HUES48 (cell line): ENCODE data around the gene SH3GL1.
"Not testable (repeated sequence)": the region's sequence is repeated elsewhere in the genome, so short reads cannot be mapped to it uniquely, and the experiment has no call there.

Experiments used
- H3K27ac ChIP-seq: one replicate; pipeline ENCODE4 v1.7.0; 2013; ENCODE audit warnings: low read depth, low read length, inconsistent platforms
- H3K27me3 ChIP-seq: 2 replicates; pipeline ENCODE4 v1.6.1; 2013; ENCODE audit warnings: mild to moderate bottlenecking, low read length; ENCODE audit not compliant: control insufficient read depth, insufficient read depth
- H3K36me3 ChIP-seq: 2 replicates; pipeline ENCODE4 v1.6.1; 2013; ENCODE audit warnings: low read length; ENCODE audit not compliant: control insufficient read depth, insufficient read depth
- H3K4me1 ChIP-seq: 2 replicates; pipeline ENCODE4 v1.6.1; 2013; ENCODE audit warnings: mild to moderate bottlenecking, low read length; ENCODE audit not compliant: control insufficient read depth, insufficient read depth
- H3K4me3 ChIP-seq: 2 replicates; pipeline ENCODE4 v1.5.1; 2013; ENCODE audit warnings: mild to moderate bottlenecking, low read depth, low read length
- H3K9ac ChIP-seq: 2 replicates; pipeline ENCODE4 v1.6.1; 2013; ENCODE audit warnings: mild to moderate bottlenecking, low read depth, low read length, moderate library complexity
- H3K9me3 ChIP-seq: 2 replicates; pipeline ENCODE4 v1.6.1; 2013; ENCODE audit warnings: low read length; ENCODE audit not compliant: control insufficient read depth, insufficient read depth

The SH3GL1 gene

GRCh38 chr19:4360081-4360569 lies 40.2 kb downstream of the SH3GL1 start:
- Histone ChIP-seq H3K27ac (peak overlapping the region; percentile 17), H3K9ac (no peak overlapping the region), H3K27me3 (no peaks in the 10 kb centered on the region), H3K9me3 (no peaks in the 10 kb centered on the region), H3K4me1 (0 out of 2 replicates have a peak, but pooled peaks cover 2% of the 10 kb centered on the region), H3K4me3 (no peak overlapping the region), H3K36me3 (peaks cover 63% of the 10 kb centered on the region)

GRCh38 chr19:4359627-4360000 lies 40.7 kb downstream of the SH3GL1 start:
- Histone ChIP-seq H3K4me1 (0 out of 2 replicates have a peak, but pooled peaks cover 2% of the 10 kb centered on the region), H3K4me3 (no peak overlapping the region), H3K27ac (no peak overlapping the region), H3K27me3 (no peaks in the 10 kb centered on the region), H3K9ac (no peak overlapping the region), H3K36me3 (peaks cover 60% of the 10 kb centered on the region), H3K9me3 (no peaks in the 10 kb centered on the region)

DNA sequence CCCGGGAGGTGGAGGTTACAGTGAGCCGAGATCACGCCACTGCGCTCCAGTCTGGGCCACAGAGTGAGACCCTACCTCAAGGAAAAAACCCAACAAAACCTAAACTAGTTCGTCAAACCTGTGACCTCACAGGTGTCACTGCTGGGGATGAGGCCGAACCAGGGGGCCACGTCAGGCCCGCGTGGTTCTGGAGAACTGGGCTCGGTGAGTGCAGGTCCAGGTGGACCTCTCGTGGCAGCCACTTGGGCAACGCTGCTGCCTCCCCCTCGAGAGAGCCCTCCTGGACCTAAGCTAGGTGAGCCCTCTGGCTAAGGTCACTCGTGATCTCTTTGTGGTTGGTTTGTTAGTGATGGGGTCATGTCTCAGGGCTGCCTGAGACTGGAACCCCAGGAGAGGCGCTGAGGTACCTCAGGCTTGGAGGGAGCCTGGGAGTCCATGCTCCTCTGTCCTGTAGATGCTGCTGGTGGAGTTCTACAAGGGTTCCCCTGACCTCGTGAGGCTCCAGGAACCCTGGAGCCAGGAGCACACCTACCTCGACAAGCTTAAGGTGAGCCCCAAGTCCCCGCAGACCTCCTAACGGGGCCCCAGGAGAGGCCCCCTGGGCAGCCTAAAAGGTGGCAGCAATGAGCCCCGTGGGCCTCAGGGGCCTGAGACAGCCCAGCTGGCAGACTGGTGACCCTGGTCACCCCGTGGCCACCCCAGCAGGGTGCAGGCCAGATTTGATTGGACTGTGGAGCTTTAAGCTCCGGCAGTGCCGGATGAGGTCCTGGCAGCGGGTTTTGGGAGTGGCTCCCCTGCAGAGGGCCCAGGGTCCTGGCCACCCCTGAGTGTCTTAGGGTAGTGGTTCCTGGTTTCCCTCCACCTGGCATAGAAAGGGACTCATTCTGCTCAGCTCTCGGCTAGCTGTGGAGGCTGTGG lies 41.4 kb downstream of the SH3GL1 start:
- Histone ChIP-seq H3K27me3 (no peaks in the 10 kb centered on the region), H3K36me3 (peaks cover 61% of the 10 kb centered on the region), H3K9me3 (no peaks in the 10 kb centered on the region), H3K27ac (no peak overlapping the region), H3K4me1 (0 out of 2 replicates have a peak, but pooled peaks cover 2% of the 10 kb centered on the region), H3K4me3 (no peak overlapping the region), H3K9ac (no peak overlapping the region)

- no peak overlapping the region for H3K27ac ChIP-seq
- no peaks in the 10 kb centered on the region for H3K27me3 ChIP-seq
- H3K4me3 ChIP-seq = no peak overlapping the region
- peaks cover 57% of the 10 kb centered on the region for H3K36me3 ChIP-seq
- no peak overlapping the region for H3K9ac ChIP-seq
- no peaks in the 10 kb centered on the region for H3K9me3 ChIP-seq
- H3K4me1 ChIP-seq = 0 out of 2 replicates have a peak, but pooled peaks cover 2% of the 10 kb centered on the region
Measured at GRCh38 chr19:4357921-4358326, 42.4 kb downstream of the SH3GL1 start.

DNA sequence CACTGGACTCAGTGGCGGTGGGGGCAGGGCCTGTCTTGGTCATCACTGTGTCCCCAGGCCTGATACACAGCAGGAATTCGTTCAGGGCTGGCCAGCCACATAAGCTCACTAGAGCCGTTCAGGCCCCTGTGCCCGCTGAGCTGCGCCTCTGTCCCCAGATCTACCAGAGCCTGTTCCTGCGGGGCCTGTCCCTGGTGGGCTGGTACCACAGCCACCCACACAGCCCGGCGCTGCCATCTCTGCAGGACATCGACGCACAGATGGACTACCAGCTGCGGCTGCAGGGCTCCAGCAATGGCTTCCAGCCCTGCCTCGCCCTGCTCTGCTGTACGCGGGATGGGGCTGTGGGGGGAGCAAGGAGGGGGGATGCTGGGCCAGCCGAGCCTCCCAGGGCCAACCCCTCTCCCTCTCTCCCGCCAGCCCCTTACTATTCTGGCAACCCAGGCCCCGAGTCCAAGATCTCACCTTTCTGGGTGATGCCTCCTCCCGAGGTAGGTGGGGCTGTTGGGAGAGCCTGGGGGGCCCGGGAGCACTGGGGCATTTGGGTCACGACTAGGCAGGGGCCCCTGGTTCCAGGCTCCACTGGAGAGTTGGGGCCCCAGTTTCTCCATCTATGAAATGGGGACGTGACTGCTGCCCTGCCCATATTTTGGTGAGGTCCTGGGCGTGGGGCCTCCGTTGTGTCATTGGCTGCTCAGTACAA lies 43.1 kb downstream of the SH3GL1 start:
- no peaks in the 10 kb centered on the region for H3K27me3 ChIP-seq
- no peak overlapping the region for H3K9ac ChIP-seq
- no peak overlapping the region for H3K27ac ChIP-seq
- 0 out of 2 replicates have a peak, but pooled peaks cover 2% of the 10 kb centered on the region for H3K4me1 ChIP-seq
- H3K4me3 ChIP-seq = no peak overlapping the region
- H3K9me3 ChIP-seq = no peaks in the 10 kb centered on the region
- peaks cover 50% of the 10 kb centered on the region for H3K36me3 ChIP-seq

- no peak overlapping the region for H3K27ac ChIP-seq
- peaks cover 40% of the 10 kb centered on the region for H3K36me3 ChIP-seq
- no peak overlapping the region for H3K9ac ChIP-seq
Measured at GRCh38 chr19:4354897-4355296, 45.5 kb downstream of the SH3GL1 start.

DNA sequence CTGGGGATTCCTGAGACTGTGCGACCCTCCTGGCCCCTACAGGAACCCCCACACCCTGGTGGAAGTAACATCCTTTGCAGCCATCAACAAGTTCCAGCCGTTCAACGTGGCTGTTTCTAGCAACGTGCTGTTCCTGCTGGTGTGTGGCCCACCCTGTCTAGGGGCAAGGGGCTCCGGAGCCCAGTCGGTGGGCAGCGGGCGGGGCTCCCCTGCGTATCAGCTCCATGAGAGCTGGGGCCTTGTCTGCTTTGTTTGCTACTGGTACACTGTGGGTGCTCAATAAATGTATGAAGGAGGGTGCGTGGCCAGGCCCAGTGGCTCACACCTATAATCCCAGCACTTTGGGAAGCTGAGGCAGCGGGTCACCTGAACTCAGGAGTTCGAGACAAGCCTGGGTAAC lies 46.1 kb downstream of the SH3GL1 start:
- H3K9ac ChIP-seq = no peak overlapping the region
- H3K36me3 ChIP-seq = peaks cover 40% of the 10 kb centered on the region
- H3K4me3 ChIP-seq = no peak overlapping the region
- no peaks in the 10 kb centered on the region for H3K4me1 ChIP-seq
- no peaks in the 10 kb centered on the region for H3K27me3 ChIP-seq
- H3K27ac ChIP-seq = no peak overlapping the region
- no peaks in the 10 kb centered on the region for H3K9me3 ChIP-seq

More at GRCh38 chr19:4354897-4355296, 45.5 kb downstream of the SH3GL1 start:
- Histone ChIP-seq H3K4me3 (no peak overlapping the region), H3K4me1 (no peaks in the 10 kb centered on the region), H3K27me3 (no peaks in the 10 kb centered on the region), H3K9me3 (no peaks in the 10 kb centered on the region)

GRCh38 chr19:4352701-4353121 lies 47.6 kb downstream of the SH3GL1 start:
- no peaks in the 10 kb centered on the region for H3K9me3 ChIP-seq
- H3K4me3 ChIP-seq = no peak overlapping the region
- no peaks in the 10 kb centered on the region for H3K27me3 ChIP-seq
- H3K4me1 ChIP-seq = no peaks in the 10 kb centered on the region
- H3K9ac ChIP-seq = no peak overlapping the region
- no peak overlapping the region for H3K27ac ChIP-seq
- peaks cover 32% of the 10 kb centered on the region for H3K36me3 ChIP-seq

- H3K9ac ChIP-seq = no peak overlapping the region
- H3K27ac ChIP-seq = no peak overlapping the region
- no peak overlapping the region for H3K4me3 ChIP-seq
- peaks cover 39% of the 10 kb centered on the region for H3K36me3 ChIP-seq
- H3K9me3 ChIP-seq = no peaks in the 10 kb centered on the region
- no peaks in the 10 kb centered on the region for H3K4me1 ChIP-seq
- no peaks in the 10 kb centered on the region for H3K27me3 ChIP-seq
Measured at GRCh38 chr19:4350726-4351125, 49.6 kb downstream of the SH3GL1 start.

GRCh38 chr19:4350111-4350510 lies 50.2 kb downstream of the SH3GL1 start:
- Histone ChIP-seq H3K9ac (no peak overlapping the region), H3K27me3 (no peaks in the 10 kb centered on the region)

GRCh38 chr19:4349225-4349624 lies 51.1 kb downstream of the SH3GL1 start:
- not testable (repeated sequence) for H3K4me3 ChIP-seq, H3K27me3 ChIP-seq, H3K9me3 ChIP-seq, H3K9ac ChIP-seq, H3K4me1 ChIP-seq, H3K27ac ChIP-seq
- peaks cover 40% of the 10 kb centered on the region for H3K36me3 ChIP-seq

More at GRCh38 chr19:4350111-4350510, 50.2 kb downstream of the SH3GL1 start:
- H3K9me3 ChIP-seq = no peaks in the 10 kb centered on the region
- no peak overlapping the region for H3K4me3 ChIP-seq
- peaks cover 43% of the 10 kb centered on the region for H3K36me3 ChIP-seq
- no peaks in the 10 kb centered on the region for H3K4me1 ChIP-seq
- no peak overlapping the region for H3K27ac ChIP-seq
